Keratinocyte (primary cell): ENCODE results near the gene CFHR3.

ENCODE experiments used
- EZH2 ChIP-seq: IDR thresholded peaks from one replicate; pipeline ENCODE4 v1.6.1; 2012; ENCODE audit warnings: inconsistent platforms, mild to moderate bottlenecking, low read length, moderate library complexity
- TF ChIP-seq, protein P1 (sequence below), 3 experiments: IDR thresholded peaks in 1 of 3; conservative IDR thresholded peaks in 1 of 3; optimal IDR thresholded peaks in 1 of 3; 2 replicates in 2 of 3; 3 replicates in 1 of 3; pipeline versions ENCODE3 to v1.5.1; 2011; ENCODE audit warnings: low read length in 3 of 3, mild to moderate bottlenecking in 3 of 3, moderate library complexity in 2 of 3, control low read depth in 1 of 3, inconsistent platforms in 1 of 3; ENCODE audit not compliant: insufficient read depth in 2 of 3; ENCODE audit errors: extremely low read depth in 1 of 3

DNA sequence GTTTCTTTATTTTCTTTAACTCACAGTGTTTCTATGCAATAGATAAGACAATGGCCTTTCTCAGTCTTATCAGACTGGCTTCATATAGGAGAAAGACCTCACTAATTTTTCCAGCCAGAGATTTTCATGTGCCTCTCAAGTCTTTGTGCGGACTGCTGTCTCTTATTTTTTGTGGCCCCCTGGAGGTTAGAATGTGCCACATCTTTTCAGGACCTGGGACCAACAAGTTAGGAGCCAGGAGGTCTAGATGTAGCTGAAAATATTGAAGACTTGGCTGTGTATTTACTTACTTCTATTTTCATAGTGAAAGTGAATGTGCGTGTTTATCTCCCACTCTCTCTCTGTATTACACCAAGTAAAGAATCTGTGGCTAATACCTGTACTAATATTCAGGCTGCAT is 42.1 kb upstream of the CFHR3 start:
- TF ChIP-seq, protein P1, sequence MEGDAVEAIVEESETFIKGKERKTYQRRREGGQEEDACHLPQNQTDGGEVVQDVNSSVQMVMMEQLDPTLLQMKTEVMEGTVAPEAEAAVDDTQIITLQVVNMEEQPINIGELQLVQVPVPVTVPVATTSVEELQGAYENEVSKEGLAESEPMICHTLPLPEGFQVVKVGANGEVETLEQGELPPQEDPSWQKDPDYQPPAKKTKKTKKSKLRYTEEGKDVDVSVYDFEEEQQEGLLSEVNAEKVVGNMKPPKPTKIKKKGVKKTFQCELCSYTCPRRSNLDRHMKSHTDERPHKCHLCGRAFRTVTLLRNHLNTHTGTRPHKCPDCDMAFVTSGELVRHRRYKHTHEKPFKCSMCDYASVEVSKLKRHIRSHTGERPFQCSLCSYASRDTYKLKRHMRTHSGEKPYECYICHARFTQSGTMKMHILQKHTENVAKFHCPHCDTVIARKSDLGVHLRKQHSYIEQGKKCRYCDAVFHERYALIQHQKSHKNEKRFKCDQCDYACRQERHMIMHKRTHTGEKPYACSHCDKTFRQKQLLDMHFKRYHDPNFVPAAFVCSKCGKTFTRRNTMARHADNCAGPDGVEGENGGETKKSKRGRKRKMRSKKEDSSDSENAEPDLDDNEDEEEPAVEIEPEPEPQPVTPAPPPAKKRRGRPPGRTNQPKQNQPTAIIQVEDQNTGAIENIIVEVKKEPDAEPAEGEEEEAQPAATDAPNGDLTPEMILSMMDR (optimal IDR thresholded peaks at IDR 0.05 in 1 of 3, IDR thresholded peaks at IDR 0.05 in 1 of 3, conservative IDR thresholded peaks at IDR 0.05 in 1 of 3; ENCODE audit: extremely low read depth in 1 of 3, insufficient read depth in 2 of 3, low read length in 3 of 3), result no peak
- no peak for TF ChIP-seq EZH2
